ENCODE measurements around the gene CCND2.

CCND2 gene

DNA sequence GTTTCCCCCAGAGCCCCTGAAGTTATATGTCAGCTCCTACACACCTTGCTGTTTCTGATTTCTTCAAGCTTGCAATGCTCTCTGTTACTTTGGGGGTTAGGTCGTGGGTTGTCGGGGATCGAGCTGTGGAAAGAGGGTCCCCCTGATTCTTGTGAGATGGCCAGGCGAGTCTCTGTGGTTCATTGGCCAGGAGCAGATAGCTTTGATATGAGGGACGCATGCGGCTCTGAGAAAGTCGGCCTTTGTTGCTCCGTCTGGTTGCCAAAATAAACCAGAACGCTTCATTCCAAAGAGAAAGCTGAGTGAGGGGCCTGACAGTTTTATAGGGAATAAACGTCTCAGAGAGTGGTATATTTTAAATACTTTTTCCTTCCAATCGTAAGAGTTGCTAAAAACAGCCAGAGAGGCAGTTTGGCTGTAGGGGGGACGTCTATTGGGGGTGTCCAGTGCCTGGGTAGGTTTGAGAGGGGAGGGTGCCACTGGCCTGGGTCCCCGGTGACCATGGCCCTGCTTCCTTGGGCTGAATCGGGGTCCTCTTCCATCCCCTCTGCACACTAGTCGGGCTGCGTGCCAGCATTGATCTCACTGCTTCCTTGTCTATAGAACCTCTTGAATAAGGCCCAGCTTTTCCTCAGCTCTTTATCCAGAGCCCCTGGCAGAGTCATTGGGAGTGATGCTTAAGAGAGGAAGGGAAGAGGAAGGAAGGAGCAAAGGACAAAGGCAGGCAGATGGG lies 18.9 kb downstream of the CCND2 start:
- no peak overlapping the region for H3K4me3 ChIP-seq (replicated peaks; ENCODE audit: low read depth, low read length)
- DNase-seq (ENCODE audit: low read depth), result no peak
- no peak for TF ChIP-seq CTCF (IDR thresholded peaks at IDR 0.05; ENCODE audit: low read length, missing control alignments)

DNA sequence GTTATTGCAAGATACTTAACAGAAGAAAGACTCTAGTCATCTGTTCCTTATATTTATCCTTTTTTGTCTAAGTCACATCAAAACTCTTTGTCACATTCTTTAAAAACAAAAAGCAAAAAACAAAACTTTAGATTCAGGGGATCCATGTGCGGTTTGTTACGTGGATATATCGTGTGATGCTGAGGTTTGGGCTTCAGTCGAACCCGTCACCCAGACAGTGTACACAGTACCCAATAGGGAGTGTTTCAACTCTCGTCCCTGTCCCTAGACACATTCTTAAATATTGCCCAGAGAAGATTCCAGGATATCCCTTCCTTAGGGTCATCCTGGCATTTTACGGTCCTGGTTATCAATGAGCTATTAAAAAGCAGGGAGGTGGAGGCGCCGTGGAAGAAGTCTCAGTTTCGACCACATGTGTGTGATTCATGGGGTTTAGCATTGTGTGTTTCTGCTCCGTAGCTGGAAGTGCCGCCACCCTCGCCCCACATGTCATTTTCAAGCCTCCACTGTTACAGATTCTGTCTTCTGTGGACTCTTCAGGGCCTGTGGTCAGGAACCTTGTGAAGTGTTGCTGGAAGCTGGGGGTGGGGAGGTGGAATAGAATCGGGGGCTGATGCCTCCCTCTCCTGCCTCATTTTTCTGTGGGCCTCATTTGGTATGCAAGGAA lies 19.9 kb downstream of the CCND2 start:
- no peak for TF ChIP-seq CTCF (IDR thresholded peaks at IDR 0.05; ENCODE audit: low read length, missing control alignments)
- DNase-seq (ENCODE audit: low read depth), result no peak
- no peak overlapping the region for H3K4me3 ChIP-seq (replicated peaks; ENCODE audit: low read depth, low read length)

DNA sequence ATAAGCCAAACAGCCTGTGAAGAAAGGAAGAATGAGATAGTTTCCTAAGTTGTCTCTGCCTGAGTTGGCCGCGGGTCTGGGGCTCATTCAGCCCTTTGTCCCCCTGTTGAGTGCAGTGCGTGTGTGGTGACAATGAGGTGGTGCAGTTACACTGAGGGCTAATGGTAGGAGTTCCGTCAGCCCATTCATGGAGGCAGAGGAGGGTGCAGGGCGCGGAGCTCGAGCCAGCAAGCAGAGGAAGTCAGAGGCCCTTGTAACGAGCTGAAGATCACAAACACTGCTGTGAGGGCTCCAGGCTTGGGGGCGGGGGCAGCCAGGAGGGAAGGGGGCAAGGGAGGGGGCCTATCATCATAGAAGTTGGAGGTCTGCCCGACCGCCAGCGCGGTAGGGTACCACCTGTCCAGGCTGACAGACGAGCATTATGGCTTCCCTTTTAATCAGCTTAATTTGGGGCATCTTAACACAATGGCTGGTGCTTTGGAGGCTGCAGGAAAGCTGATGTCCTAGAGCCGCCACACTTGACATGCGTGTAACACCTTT lies 20.5 kb downstream of the CCND2 start:
- H3K4me3 ChIP-seq (replicated peaks; ENCODE audit: low read depth, low read length), result no peak overlapping the region
- DNase-seq (ENCODE audit: low read depth), result no peak
- no peak for TF ChIP-seq CTCF (IDR thresholded peaks at IDR 0.05; ENCODE audit: low read length, missing control alignments)

DNA sequence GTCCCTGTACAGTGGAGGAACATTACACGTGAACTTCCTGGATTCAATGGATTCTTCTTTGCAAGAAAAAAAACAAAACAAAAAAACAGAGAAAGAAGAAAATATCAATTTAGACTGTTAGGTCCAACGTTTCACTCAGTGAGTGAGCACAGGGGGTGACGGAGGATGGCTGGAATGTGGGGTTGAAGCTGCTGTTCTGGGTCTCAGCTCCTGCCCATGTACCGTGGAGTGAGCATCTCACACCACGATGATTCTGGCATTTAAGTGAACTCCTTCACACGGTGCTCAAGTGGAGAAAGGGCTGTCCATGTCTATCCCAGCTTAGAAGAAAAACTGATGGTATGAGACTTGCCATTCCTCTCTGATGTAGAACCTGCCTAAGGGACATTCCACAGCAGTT lies 23.2 kb downstream of the CCND2 start:
- no peak for DNase-seq (ENCODE audit: low read depth)
- TF ChIP-seq CTCF (IDR thresholded peaks at IDR 0.05; ENCODE audit: low read length, missing control alignments), result no peak
- no peak overlapping the region for H3K4me3 ChIP-seq (replicated peaks; ENCODE audit: low read depth, low read length)

GRCh38 chr12:4297617-4298016 lies 24.1 kb downstream of the CCND2 start:
- H3K4me3 ChIP-seq (replicated peaks; ENCODE audit: low read depth, low read length), result no peak overlapping the region
- no peak for TF ChIP-seq CTCF (IDR thresholded peaks at IDR 0.05; ENCODE audit: low read length, missing control alignments)
- DNase-seq (ENCODE audit: low read depth), result no peak

DNA sequence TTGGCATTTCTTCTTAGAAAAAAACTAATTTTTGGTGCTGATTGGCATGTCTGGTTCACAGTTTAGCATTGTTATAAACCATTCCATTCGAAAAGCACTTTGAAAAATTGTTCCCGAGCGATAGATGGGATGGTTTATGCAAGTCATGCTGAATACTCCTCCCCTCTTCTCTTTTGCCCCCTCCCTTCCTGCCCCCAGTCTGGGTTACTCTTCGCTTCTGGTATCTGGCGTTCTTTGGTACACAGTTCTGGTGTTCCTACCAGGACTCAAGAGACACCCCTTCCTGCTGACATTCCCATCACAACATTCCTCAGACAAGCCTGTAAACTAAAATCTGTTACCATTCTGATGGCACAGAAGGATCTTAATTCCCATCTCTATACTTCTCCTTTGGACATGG lies 27.3 kb downstream of the CCND2 start:
- DNase-seq (ENCODE audit: low read depth), result no peak
- TF ChIP-seq CTCF (IDR thresholded peaks at IDR 0.05; ENCODE audit: low read length, missing control alignments), result no peak
- H3K4me3 ChIP-seq (replicated peaks; ENCODE audit: low read depth, low read length), result no peak overlapping the region
